ENCODE measurements around the gene TNIP1. TPM values are rescaled to one million over a fixed set of nuclear protein-coding genes. Genes with fewer than 3 reads are reported as not detected.

TNIP1 gene
- total RNA-seq, 1 donor from 2014 or later = 110 TPM

GRCh38 chr5:150989695-150990094, 91.1 kb downstream of the TNIP1 start:
- DNase-seq (ENCODE audit: low spot score) = no peak
- intact Hi-C loops (cut with DNase I) = no loop called here

- intact Hi-C loops (cut with DNase I) = no loop called here
- no peak for DNase-seq (ENCODE audit: low spot score)
These were observed 93.1 kb downstream of the TNIP1 start for GRCh38 chr5:150987746-150988145.

Other genes with a start within 250 kb of the TNIP1 start
- gene IRGM, start 234.5 kb downstream of the TNIP1 start, total RNA-seq = not detected
- 1.5 TPM for gene ZNF300, start 176.1 kb downstream of the TNIP1 start, total RNA-seq
- gene GPX3, start 60.4 kb downstream of the TNIP1 start, total RNA-seq = 461 TPM
- gene ANXA6, start 76.7 kb upstream of the TNIP1 start, total RNA-seq = 257 TPM
- 116 TPM for gene CCDC69, start 143.1 kb upstream of the TNIP1 start, total RNA-seq
- gene GM2A, start 172.2 kb upstream of the TNIP1 start, total RNA-seq = 29.4 TPM
- not detected for gene SLC36A3, start 222.7 kb upstream of the TNIP1 start, total RNA-seq